IPS-18a (cell line): ENCODE data around the gene ZNF582.

Experiments
- H3K27ac ChIP-seq: one replicate; pipeline ENCODE4 v1.5.1; 2013; ENCODE audit warnings: low read length
- H3K27me3 ChIP-seq: one replicate; pipeline ENCODE4 v1.6.1; 2013; ENCODE audit warnings: mild to moderate bottlenecking, low read length; ENCODE audit not compliant: control insufficient read depth, insufficient read depth
- H3K36me3 ChIP-seq: one replicate; pipeline ENCODE4 v1.6.1; 2013; ENCODE audit warnings: low read depth, low read length; ENCODE audit not compliant: control insufficient read depth
- H3K4me1 ChIP-seq: one replicate; pipeline ENCODE4 v1.6.1; 2013; ENCODE audit warnings: low read depth, low read length; ENCODE audit not compliant: control insufficient read depth
- H3K4me3 ChIP-seq: one replicate; pipeline ENCODE4 v1.5.1; 2013; ENCODE audit warnings: low read length
- H3K9ac ChIP-seq: one replicate; pipeline ENCODE4 v1.6.1; 2013; ENCODE audit warnings: mild to moderate bottlenecking, low read length, moderate library complexity
- H3K9me3 ChIP-seq: one replicate; pipeline ENCODE4 v1.6.1; 2013; ENCODE audit warnings: low read depth, low read length; ENCODE audit not compliant: control insufficient read depth

The ZNF582 gene

DNA sequence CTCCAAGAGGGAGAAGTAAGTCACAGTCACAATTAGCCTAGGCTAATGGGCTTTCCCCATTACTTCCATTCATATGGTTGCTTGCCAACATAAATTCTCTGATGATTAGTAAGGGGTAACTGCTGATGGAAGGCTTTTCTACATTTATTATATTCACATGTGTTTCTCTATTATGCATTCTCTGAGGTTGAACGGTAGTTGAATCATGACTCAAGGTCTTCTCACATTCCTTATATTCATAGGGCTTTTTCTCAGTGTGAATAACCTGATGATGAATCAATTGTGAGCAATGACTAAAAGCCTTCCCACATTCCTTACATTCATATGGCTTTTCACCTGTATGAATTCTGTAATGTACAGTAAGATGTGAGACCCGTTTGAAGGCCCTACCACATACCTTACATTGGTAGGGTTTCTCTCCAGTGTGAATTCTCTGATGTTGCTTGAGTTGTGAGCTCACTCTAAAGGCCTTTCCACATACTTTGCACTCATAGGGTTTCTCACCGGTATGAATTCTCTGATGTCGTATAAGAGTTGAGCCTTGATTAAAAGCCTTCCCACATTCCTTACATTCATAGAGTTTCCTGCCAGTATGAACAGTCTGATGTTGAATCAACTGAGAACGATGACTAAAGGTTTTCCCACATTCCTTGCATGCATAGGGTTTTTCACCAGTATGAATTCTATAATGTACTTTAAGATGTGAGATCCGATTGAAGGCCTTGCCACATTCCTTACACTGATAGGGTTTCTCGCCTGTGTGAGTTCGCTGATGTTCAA lies 9.3 kb downstream of the ZNF582 start:
- Histone ChIP-seq H3K9ac (no peak overlapping the region), H3K27ac (no peak overlapping the region)

DNA sequence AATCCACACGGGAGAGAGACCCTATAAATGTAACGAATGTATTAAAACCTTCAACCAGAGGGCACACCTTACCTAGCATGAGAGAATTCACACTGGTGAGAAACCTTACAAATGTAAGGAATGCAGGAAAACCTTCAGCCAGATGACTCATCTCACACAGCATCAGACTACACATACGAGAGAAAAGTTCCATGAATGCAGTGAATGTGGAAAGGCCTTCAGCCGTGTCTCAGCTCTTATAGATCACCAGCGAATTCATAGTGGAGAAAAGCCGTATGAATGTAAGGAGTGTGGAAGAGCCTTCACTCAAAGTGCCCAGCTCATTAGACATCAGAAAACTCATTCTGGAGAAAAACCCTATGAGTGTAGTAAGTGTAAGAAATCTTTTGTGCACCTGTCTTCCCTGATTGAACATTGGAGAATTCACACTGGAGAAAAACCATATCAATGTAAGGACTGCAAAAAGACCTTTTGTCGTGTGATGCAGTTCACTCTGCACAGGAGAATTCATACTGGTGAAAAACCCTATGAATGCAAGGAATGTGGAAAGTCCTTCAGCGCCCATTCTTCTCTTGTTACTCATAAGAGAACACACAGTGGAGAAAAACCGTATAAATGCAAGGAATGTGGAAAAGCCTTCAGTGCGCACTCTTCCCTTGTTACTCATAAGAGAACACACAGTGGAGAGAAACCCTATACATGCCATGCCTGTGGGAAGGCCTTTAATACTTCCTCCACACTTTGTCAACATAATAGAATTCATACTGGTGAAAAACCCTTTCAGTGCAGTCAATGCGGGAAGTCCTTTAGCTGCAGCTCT lies 16.0 kb downstream of the ZNF582 start:
- Histone ChIP-seq H3K9me3 (peaks cover 5% of the 10 kb centered on the region), H3K27ac (no peak overlapping the region), H3K36me3 (peaks cover 67% of the 10 kb centered on the region), H3K27me3 (no peaks in the 10 kb centered on the region), H3K9ac (no peak overlapping the region), H3K4me1 (no peaks in the 10 kb centered on the region), H3K4me3 (no peak overlapping the region)

More for the DNA sequence above, 9.3 kb downstream of the ZNF582 start:
- Histone ChIP-seq H3K36me3 (peaks cover 8% of the 10 kb centered on the region), H3K27me3 (no peaks in the 10 kb centered on the region), H3K4me1 (no peaks in the 10 kb centered on the region), H3K4me3 (no peak overlapping the region), H3K9me3 (peaks cover 15% of the 10 kb centered on the region)

GRCh38 chr19:56372281-56372680 lies 21.1 kb downstream of the ZNF582 start:
- no peaks in the 10 kb centered on the region for H3K27me3 ChIP-seq
- H3K4me1 ChIP-seq = peaks cover 9% of the 10 kb centered on the region
- H3K36me3 ChIP-seq = peaks cover 62% of the 10 kb centered on the region
- no peak overlapping the region for H3K27ac ChIP-seq
- H3K9me3 ChIP-seq = peaks cover 5% of the 10 kb centered on the region
- H3K4me3 ChIP-seq = no peak overlapping the region
- no peak overlapping the region for H3K9ac ChIP-seq

- peaks cover 40% of the 10 kb centered on the region for H3K36me3 ChIP-seq
- H3K4me3 ChIP-seq = no peak overlapping the region
- H3K27ac ChIP-seq = no peak overlapping the region
- no peaks in the 10 kb centered on the region for H3K9me3 ChIP-seq
- peaks cover 9% of the 10 kb centered on the region for H3K4me1 ChIP-seq
- no peak overlapping the region for H3K9ac ChIP-seq
- H3K27me3 ChIP-seq = no peaks in the 10 kb centered on the region
Observed at GRCh38 chr19:56369886-56370676, 23.3 kb downstream of the ZNF582 start.

- peak overlapping the region; percentile 48 for H3K27ac ChIP-seq
- no peaks in the 10 kb centered on the region for H3K9me3 ChIP-seq
- peaks cover 20% of the 10 kb centered on the region for H3K36me3 ChIP-seq
- H3K4me1 ChIP-seq = peaks cover 9% of the 10 kb centered on the region
- H3K9ac ChIP-seq = peak overlapping the region; percentile 92
- no peaks in the 10 kb centered on the region for H3K27me3 ChIP-seq
- H3K4me3 ChIP-seq = peak overlapping the region; percentile 82
Observed at GRCh38 chr19:56367829-56368711, 25.3 kb downstream of the ZNF582 start.

DNA sequence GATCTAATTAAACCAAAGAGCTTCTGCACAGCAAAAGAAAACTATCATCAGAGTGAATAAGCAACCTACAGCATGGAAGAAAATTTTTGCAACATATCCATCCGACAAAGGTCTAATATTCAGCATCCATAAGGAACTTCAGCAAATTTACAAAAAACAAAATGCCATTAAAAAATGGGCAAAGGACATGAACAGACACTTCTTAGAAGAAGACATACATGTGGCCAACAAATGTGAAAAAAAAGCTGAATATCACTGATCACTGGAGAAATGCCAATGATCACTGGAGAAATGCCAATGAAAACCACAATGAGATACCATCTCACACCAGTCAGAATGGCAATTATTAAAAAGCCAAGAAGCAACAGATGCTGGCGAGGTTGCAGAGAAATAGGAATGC lies 32.5 kb downstream of the ZNF582 start:
- Histone ChIP-seq H3K36me3 (no peaks in the 10 kb centered on the region), H3K4me1 (no peaks in the 10 kb centered on the region), H3K9ac (no peak overlapping the region), H3K9me3 (peaks cover 2% of the 10 kb centered on the region), H3K27me3 (no peaks in the 10 kb centered on the region), H3K4me3 (no peak overlapping the region), H3K27ac (no peak overlapping the region)

DNA sequence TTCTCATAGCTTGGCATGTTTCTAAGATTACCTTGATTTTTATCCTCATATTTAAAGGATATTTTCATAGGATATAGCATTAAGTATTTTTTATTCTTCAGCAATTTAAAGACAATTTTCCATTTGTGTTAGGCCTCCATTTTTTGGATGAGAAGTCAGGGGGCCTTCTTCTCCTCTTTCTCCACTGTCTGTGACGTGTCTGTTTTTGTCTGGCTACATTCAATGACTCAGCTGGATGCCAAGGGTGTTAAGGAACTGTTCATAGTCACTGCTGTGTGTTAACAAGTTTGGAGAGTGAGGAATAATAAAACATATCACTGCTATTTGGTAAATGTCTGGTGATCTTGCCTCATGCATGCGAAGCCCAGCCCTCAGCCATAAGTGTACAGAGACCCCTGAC lies 36.4 kb downstream of the ZNF582 start:
- H3K4me3 ChIP-seq = no peak overlapping the region
- peaks cover 2% of the 10 kb centered on the region for H3K9me3 ChIP-seq
- H3K27ac ChIP-seq = no peak overlapping the region
- no peak overlapping the region for H3K9ac ChIP-seq
- H3K36me3 ChIP-seq = no peaks in the 10 kb centered on the region
- no peaks in the 10 kb centered on the region for H3K4me1 ChIP-seq
- H3K27me3 ChIP-seq = no peaks in the 10 kb centered on the region

DNA sequence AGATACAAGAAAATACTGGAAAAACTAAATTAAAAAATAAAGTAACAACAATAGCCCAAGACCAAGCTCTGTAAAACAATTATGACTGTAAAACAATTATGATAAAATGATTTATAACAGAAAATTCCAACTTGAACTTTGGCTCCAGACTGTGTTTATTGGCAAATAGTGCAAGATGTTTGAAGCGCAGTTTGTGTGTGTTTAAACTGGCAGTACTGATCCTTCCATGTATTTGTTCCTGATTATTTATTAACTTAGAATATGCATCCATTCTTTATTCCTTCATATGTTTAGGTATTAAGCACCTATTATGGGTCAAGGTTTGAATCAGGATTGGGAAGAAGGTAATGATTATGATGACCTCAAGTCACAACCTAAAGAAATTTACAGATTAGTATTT lies 37.8 kb downstream of the ZNF582 start:
- H3K27ac ChIP-seq = no peak overlapping the region
- H3K9ac ChIP-seq = no peak overlapping the region
- H3K4me1 ChIP-seq = peaks cover 3% of the 10 kb centered on the region
- H3K9me3 ChIP-seq = no peaks in the 10 kb centered on the region
- H3K27me3 ChIP-seq = no peaks in the 10 kb centered on the region
- H3K36me3 ChIP-seq = no peaks in the 10 kb centered on the region
- H3K4me3 ChIP-seq = no peak overlapping the region

DNA sequence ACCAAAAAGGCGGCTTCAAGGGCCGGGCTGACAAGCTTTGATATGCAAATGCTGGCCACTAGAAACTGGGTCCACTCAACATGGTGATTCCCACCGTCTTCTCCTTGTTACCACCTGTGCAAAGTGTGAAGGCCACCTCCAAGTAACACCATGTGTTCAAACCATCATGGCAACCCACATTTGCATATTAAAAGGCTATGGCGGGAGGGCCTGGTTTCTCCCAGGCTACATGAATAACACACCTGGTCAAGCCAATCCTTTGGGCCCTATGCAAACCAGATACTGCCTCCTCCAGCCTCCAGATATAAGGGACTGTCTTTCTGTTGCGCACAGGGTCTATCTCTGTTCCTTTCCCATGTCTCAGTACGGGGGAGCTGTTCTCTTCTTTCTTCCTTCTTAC lies 42.1 kb downstream of the ZNF582 start:
- Histone ChIP-seq H3K9ac (no peak overlapping the region), H3K27ac (no peak overlapping the region), H3K27me3 (no peaks in the 10 kb centered on the region), H3K4me1 (peaks cover 8% of the 10 kb centered on the region), H3K9me3 (no peaks in the 10 kb centered on the region), H3K4me3 (no peak overlapping the region), H3K36me3 (no peaks in the 10 kb centered on the region)

DNA sequence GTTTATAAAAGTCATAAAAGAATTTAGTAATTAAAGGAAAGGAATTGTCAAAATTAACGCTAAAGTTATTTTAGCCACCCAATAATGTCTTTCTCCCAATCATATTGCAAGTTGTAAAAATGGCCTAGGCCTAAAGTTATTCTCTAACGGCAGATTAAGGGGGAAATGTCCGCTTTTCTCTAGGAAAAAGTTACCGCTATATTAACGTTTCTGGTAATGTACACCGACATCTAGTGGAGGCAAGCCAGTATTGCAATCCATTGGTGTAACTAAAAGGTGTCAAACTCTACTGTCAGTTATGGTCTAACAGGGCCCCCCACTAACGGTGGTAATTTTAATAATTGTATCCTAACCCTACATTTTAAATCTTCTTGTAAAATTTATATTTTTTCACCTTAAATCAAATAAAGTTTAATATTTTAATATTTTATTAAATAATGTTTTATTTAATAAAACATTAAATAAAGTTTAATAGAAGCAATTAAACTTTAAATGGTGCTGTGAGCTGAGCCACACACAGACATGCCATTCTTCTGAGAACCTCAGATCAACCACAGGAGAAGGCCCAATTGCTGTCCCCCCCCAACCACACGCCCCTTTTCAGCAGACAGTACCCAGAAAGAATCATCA lies 42.8 kb downstream of the ZNF582 start:
- Histone ChIP-seq H3K9me3 (no peaks in the 10 kb centered on the region), H3K9ac (no peak overlapping the region), H3K4me1 (peaks cover 15% of the 10 kb centered on the region), H3K36me3 (no peaks in the 10 kb centered on the region), H3K27ac (no peak overlapping the region), H3K27me3 (no peaks in the 10 kb centered on the region), H3K4me3 (no peak overlapping the region)
